Measurements from ENCODE around the gene SPATA25. TPM values are rescaled to one million over a fixed set of nuclear protein-coding genes. Genes with fewer than 3 reads are reported as not detected.

SPATA25 gene
- total RNA-seq, 1 experiment from 2014 or later: 0.40 TPM

DNA sequence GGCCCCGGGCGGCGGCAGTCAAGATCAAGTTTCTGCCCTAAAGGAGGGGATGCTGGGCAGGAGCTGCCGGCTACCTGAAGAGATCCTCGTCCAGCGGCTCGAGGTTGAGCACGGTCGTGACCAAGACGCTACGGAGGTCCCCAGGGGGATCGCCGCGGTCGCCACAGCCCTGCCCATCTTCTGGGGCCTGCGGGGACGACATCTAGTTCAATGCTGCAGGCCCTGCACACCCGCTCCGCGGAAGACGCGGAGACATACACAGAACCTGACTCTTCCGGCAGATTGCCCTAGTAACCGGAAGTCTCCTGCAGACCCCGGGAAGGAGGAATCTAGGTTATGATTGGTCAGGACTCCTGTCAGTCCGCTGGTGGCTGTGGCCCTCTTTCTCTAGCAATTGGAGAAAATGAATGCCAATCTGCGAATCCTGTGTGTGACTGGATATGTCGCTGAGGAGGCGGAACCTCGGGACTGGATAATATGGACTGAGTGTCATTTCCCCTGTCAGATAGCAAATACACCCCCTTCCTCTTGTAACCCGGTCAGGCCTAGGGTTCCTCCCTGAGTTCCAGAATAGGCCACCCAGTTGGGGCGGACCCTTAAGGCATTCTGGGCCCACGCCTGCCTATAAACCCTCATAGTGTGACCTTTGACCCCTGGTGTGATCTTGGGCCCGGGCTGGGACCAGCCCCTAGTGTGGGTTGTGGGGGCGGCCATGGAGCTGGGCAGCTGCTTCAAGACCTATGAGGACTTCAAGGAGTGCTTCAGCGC is 30.1 kb downstream of the SPATA25 start, which contains the start of the genes ACOT8 and ZSWIM3:
TSS of gene ACOT8 (minus strand) at position 279 of the 768 bp plus-strand sequence. CDS start at position 202, 77 bp downstream.
TSS of gene ZSWIM3 (plus strand) at position 501 of the 768 bp plus-strand sequence. CDS start at position 713, 212 bp downstream.
- Histone ChIP-seq H3K9me3 (ENCODE audit: low read length) (no peaks in the 10 kb centered on the region), H3K9ac (ENCODE audit: low read length) (peak within 1 kb of the TSS; percentile 79), H3K36me3 (ENCODE audit: low read depth, low read length) (0 out of 2 replicates have a peak, but pooled peaks cover 8% of the 10 kb centered on the region), H3K27ac (ENCODE audit: low read length) (peak within 1 kb of the TSS; percentile 8; the same call in 1 of the 2 replicates), H3K4me1 (ENCODE audit: insufficient read depth, low read length) (peaks cover 30% of the 10 kb centered on the region), H4K20me1 (ENCODE audit: low read length) (no peaks in the 10 kb centered on the region), H3K79me2 (ENCODE audit: low read length) (peaks cover 25% of the 10 kb centered on the region), H3K4me2 (ENCODE audit: low read length) (peak within 1 kb of the TSS; percentile 92), H3F3A (ENCODE audit: low read length, unreplicated experiment) (no peaks in the 10 kb centered on the region), H2AFZ (ENCODE audit: low read length) (peak within 1 kb of the TSS; percentile 72), H3K4me3 (ENCODE audit: low read length) (peak within 1 kb of the TSS; percentile 87), H3K27me3 (ENCODE audit: low read length) (no peaks in the 10 kb centered on the region), H3K9me2 (replicated peaks; ENCODE audit: low read length) (no peaks in the 10 kb centered on the region)
- DNase-seq: peak; percentile 100
- no TSS peak for BruUV-seq (replicated peaks)
- ATAC-seq: peak; percentile 97
- intact Hi-C loops (cut with micrococcal nuclease): loop anchor here (1.0 to 2.0 kb wide), 2 partner anchors 24 to 45 kb away; partner anchors contain the start of genes UBE2C and ZSWIM1
- TF ChIP-seq EZH2 (IDR thresholded peaks at IDR 0.05; ENCODE audit: low read length, unreplicated experiment): no peak
- TF ChIP-seq, protein P1, sequence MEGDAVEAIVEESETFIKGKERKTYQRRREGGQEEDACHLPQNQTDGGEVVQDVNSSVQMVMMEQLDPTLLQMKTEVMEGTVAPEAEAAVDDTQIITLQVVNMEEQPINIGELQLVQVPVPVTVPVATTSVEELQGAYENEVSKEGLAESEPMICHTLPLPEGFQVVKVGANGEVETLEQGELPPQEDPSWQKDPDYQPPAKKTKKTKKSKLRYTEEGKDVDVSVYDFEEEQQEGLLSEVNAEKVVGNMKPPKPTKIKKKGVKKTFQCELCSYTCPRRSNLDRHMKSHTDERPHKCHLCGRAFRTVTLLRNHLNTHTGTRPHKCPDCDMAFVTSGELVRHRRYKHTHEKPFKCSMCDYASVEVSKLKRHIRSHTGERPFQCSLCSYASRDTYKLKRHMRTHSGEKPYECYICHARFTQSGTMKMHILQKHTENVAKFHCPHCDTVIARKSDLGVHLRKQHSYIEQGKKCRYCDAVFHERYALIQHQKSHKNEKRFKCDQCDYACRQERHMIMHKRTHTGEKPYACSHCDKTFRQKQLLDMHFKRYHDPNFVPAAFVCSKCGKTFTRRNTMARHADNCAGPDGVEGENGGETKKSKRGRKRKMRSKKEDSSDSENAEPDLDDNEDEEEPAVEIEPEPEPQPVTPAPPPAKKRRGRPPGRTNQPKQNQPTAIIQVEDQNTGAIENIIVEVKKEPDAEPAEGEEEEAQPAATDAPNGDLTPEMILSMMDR (conservative IDR thresholded peaks at IDR 0.05; ENCODE audit: low read depth, low read length): no peak
- TF ChIP-seq EZH2phosphoT487 (IDR thresholded peaks at IDR 0.05; ENCODE audit: borderline replicate concordance, low read length): no peak
- ChIA-PET CTCF (interaction anchor here (0.5 kb wide), 1 partner anchor 78 kb away, joined by 13 read pairs; no protein-coding TSS in a partner anchor), POLR2A (ENCODE audit: unreplicated experiment) (no interaction called here)

GRCh38 chr20:45853484-45853883 is 33.9 kb downstream of the SPATA25 start:
- ChIA-PET POLR2A (ENCODE audit: unreplicated experiment) (no interaction called here), CTCF (no interaction called here)
- Histone ChIP-seq H3K4me3 (ENCODE audit: low read length) (no peak overlapping the region), H3K36me3 (ENCODE audit: low read depth, low read length) (0 out of 2 replicates have a peak, but pooled peaks cover 8% of the 10 kb centered on the region), H3K4me2 (ENCODE audit: low read length) (no peak overlapping the region), H3K4me1 (ENCODE audit: insufficient read depth, low read length) (peaks cover 17% of the 10 kb centered on the region), H3K9ac (ENCODE audit: low read length) (no peak overlapping the region), H3F3A (ENCODE audit: low read length, unreplicated experiment) (no peaks in the 10 kb centered on the region), H3K79me2 (ENCODE audit: low read length) (peaks cover 20% of the 10 kb centered on the region), H4K20me1 (ENCODE audit: low read length) (no peaks in the 10 kb centered on the region), H3K9me3 (ENCODE audit: low read length) (no peaks in the 10 kb centered on the region), H3K27me3 (ENCODE audit: low read length) (no peaks in the 10 kb centered on the region), H2AFZ (ENCODE audit: low read length) (no peak overlapping the region), H3K9me2 (replicated peaks; ENCODE audit: low read length) (no peaks in the 10 kb centered on the region), H3K27ac (ENCODE audit: low read length) (no peak overlapping the region)
- intact Hi-C loops (cut with micrococcal nuclease): no loop called here
- ATAC-seq (no peak), DNase-seq (no peak)
- TF ChIP-seq EZH2phosphoT487 (IDR thresholded peaks at IDR 0.05; ENCODE audit: borderline replicate concordance, low read length): no peak
- TF ChIP-seq EZH2 (IDR thresholded peaks at IDR 0.05; ENCODE audit: low read length, unreplicated experiment): no peak
- TF ChIP-seq, protein P1 (conservative IDR thresholded peaks at IDR 0.05; ENCODE audit: low read depth, low read length): no peak
- BruUV-seq (replicated peaks): no TSS peak

DNA sequence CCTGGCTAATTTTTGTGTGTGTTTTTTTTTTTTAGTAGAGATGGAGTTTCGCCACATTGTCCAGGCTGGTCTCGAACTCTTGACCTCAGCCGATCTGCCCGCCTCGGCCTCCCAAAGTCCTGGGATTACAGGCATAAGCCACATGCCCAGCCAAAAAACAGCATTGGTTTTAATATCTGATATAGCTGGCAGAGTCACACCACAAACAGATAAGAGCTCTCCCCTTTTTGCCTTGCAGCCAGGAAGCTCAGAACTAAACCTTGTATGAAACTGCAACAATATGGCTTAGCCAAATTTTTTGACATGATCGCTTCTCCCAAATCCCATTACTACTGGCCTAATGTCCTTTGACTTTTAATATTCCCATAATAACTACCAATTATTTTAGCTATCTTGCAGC is 35.1 kb downstream of the SPATA25 start:
- Histone ChIP-seq H3K4me1 (ENCODE audit: insufficient read depth, low read length) (peaks cover 9% of the 10 kb centered on the region), H3K36me3 (ENCODE audit: low read depth, low read length) (0 out of 2 replicates have a peak, but pooled peaks cover 8% of the 10 kb centered on the region), H4K20me1 (ENCODE audit: low read length) (no peaks in the 10 kb centered on the region), H3K4me2 (ENCODE audit: low read length) (no peak overlapping the region), H3K9me2 (replicated peaks; ENCODE audit: low read length) (no peaks in the 10 kb centered on the region), H3K79me2 (ENCODE audit: low read length) (peaks cover 20% of the 10 kb centered on the region), H3K9me3 (ENCODE audit: low read length) (no peaks in the 10 kb centered on the region), H3K9ac (ENCODE audit: low read length) (no peak overlapping the region), H3F3A (ENCODE audit: low read length, unreplicated experiment) (no peaks in the 10 kb centered on the region), H3K27ac (ENCODE audit: low read length) (no peak overlapping the region), H2AFZ (ENCODE audit: low read length) (no peak overlapping the region), H3K4me3 (ENCODE audit: low read length) (no peak overlapping the region), H3K27me3 (ENCODE audit: low read length) (no peaks in the 10 kb centered on the region)
- BruUV-seq (replicated peaks): no TSS peak
- ChIA-PET CTCF (no interaction called here), POLR2A (ENCODE audit: unreplicated experiment) (no interaction called here)
- TF ChIP-seq EZH2phosphoT487 (IDR thresholded peaks at IDR 0.05; ENCODE audit: borderline replicate concordance, low read length) (no peak), EZH2 (IDR thresholded peaks at IDR 0.05; ENCODE audit: low read length, unreplicated experiment) (no peak)
- TF ChIP-seq, protein P1 (conservative IDR thresholded peaks at IDR 0.05; ENCODE audit: low read depth, low read length): no peak
- intact Hi-C loops (cut with micrococcal nuclease): no loop called here
- DNase-seq (no peak), ATAC-seq (no peak)
